Peyer's patch (tissue), 4 donors: Measurements from ENCODE around the gene FAM219A.

ENCODE experiments used
- POLR2A ChIP-seq, 2 donors: fragments of 450-650 bp; IDR thresholded peaks; one replicate each; pipeline ENCODE4 v1.5.1; 2017; ENCODE audit warnings: antibody characterized with exemption in 2 of 2, mild to moderate bottlenecking in 2 of 2, moderate library complexity in 2 of 2
- TF ChIP-seq, protein P1 (sequence below), 6 experiments: fragments of 450-650 bp in 4 of 6; fragments of 200-600 bp in 2 of 6; sonication (generic) in 1 of 6; IDR thresholded peaks; one replicate each; pipeline ENCODE4 v1.5.1; 2017 to 2019; ENCODE audit warnings: antibody characterized with exemption in 6 of 6, mild to moderate bottlenecking in 3 of 6, moderate library complexity in 1 of 6

DNA sequence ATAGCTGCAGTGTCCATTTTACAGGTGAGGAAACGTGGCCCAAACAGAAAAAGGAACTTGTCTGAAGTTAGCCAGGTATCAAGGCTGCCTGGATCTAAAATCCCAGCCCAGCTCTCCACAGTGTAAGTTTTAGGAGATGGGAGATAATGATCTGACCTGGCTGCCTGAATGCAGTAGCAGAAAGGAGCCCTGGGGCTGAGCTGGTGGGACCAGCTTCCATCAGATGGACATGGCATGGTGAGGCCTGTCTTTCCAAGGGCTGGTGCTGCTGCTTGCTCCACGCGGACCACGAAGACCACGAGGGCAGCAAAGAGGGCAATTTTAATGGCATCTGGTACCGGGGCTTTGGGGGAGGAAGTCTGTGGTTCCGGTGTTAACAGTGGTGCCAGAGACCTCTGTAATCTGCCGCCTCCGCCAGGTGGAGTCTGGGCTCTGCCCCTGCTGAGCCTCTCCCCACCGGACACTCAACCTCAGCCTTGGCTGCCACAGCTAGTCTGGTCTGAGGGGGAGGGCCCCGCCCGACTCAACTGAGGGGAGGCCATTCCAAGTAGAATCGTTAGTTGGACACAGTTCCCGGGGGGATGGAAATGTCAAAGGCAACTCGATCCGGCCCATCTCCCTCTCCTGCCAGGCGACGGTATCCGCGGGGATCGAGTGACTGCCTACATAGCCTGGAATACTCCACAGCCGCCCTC is 82.3 kb downstream of the FAM219A start:
- TF ChIP-seq POLR2A (IDR thresholded peaks at IDR 0.05) = no peak
- TF ChIP-seq, protein P1, sequence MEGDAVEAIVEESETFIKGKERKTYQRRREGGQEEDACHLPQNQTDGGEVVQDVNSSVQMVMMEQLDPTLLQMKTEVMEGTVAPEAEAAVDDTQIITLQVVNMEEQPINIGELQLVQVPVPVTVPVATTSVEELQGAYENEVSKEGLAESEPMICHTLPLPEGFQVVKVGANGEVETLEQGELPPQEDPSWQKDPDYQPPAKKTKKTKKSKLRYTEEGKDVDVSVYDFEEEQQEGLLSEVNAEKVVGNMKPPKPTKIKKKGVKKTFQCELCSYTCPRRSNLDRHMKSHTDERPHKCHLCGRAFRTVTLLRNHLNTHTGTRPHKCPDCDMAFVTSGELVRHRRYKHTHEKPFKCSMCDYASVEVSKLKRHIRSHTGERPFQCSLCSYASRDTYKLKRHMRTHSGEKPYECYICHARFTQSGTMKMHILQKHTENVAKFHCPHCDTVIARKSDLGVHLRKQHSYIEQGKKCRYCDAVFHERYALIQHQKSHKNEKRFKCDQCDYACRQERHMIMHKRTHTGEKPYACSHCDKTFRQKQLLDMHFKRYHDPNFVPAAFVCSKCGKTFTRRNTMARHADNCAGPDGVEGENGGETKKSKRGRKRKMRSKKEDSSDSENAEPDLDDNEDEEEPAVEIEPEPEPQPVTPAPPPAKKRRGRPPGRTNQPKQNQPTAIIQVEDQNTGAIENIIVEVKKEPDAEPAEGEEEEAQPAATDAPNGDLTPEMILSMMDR (IDR thresholded peaks at IDR 0.05) = peak in 4 of 6 experiments; percentile 22 to 55 (median 48)
